Left ventricle myocardium inferior (tissue), 1 donor: Measurements from ENCODE around the gene ZNF775. TPM values are rescaled to one million over a fixed set of nuclear protein-coding genes. Genes with fewer than 3 reads are reported as not detected.

Experiments
- DNase-seq: peaks from one replicate; pipeline ENCODE4 v3.0.0-alpha.2; 2020
- H3K27ac ChIP-seq: fragments of 200-600 bp; replicated peaks from 2 replicates; pipeline ENCODE4 v1.8.0; 2021
- H3K27me3 ChIP-seq: fragments of 200-600 bp; 2 replicates; pipeline ENCODE4 v1.8.0; 2021; ENCODE audit warnings: low read depth
- H3K36me3 ChIP-seq: fragments of 200-600 bp; 2 replicates; pipeline ENCODE4 v1.8.0; 2021
- H3K4me1 ChIP-seq: fragments of 200-600 bp; 2 replicates; pipeline ENCODE4 v1.8.0; 2021
- H3K4me3 ChIP-seq: fragments of 200-600 bp; 2 replicates; pipeline ENCODE4 v1.8.0; 2021; ENCODE audit warnings: mild to moderate bottlenecking, moderate library complexity
- H3K9me3 ChIP-seq: fragments of 200-600 bp; replicated peaks from 2 replicates; pipeline ENCODE4 v1.8.0; 2021
- CTCF ChIP-seq: fragments of 200-600 bp; IDR thresholded peaks from 2 replicates; pipeline ENCODE4 v1.8.0; 2021; ENCODE audit warnings: antibody characterized with exemption, mild to moderate bottlenecking, borderline replicate concordance
- intact Hi-C: fragments of 100-400 bp; cut with micrococcal nuclease; formaldehyde crosslinking; loops from one replicate; pipeline ENCODE4 v1.11.0; 2022
- total RNA-seq: library from RNA; stranded (reverse); fragmentation: NEBNext Ultra II Directional; extraction: Animal tissue kit (Norgen Biotek cat#: 25700); gene quantifications from one replicate; pipeline ENCODE4 v1.2.1, GENCODE V29; 2021
- donor health status: DM: no; HTN: yes; CAD: no; lungs with severe emphysema.

Gene ZNF775
- total RNA-seq, 1 donor from 2014 or later, result 3.1 TPM

GRCh38 chr7:150417863-150418262, 38.7 kb downstream of the ZNF775 start:
- peaks cover 4% of the 10 kb centered on the region for H3K4me1 ChIP-seq
- H3K4me3 ChIP-seq, result no peak overlapping the region
- no peak overlapping the region for H3K27ac ChIP-seq
- no peak for TF ChIP-seq CTCF
- no peaks in the 10 kb centered on the region for H3K36me3 ChIP-seq
- H3K9me3 ChIP-seq, result no peaks in the 10 kb centered on the region
- H3K27me3 ChIP-seq, result no peaks in the 10 kb centered on the region
- intact Hi-C loops, result no loop called here
- DNase-seq, result no peak

GRCh38 chr7:150420242-150420641, 41.1 kb downstream of the ZNF775 start:
- DNase-seq, result no peak
- Histone ChIP-seq H3K27me3 (no peaks in the 10 kb centered on the region), H3K4me1 (peaks cover 4% of the 10 kb centered on the region), H3K27ac (no peak overlapping the region), H3K9me3 (no peaks in the 10 kb centered on the region), H3K4me3 (no peak overlapping the region), H3K36me3 (no peaks in the 10 kb centered on the region)
- intact Hi-C loops, result loop anchor here (5.0 kb wide), 1 partner anchor 63 kb away; no protein-coding TSS in a partner anchor
- no peak for TF ChIP-seq CTCF

- Histone ChIP-seq H3K4me3 (no peak overlapping the region), H3K4me1 (peaks cover 4% of the 10 kb centered on the region), H3K36me3 (no peaks in the 10 kb centered on the region), H3K27ac (no peak overlapping the region), H3K27me3 (no peaks in the 10 kb centered on the region), H3K9me3 (no peaks in the 10 kb centered on the region)
- DNase-seq, result peak; percentile 80
- intact Hi-C loops, result loop anchor here (5.0 kb wide), 1 partner anchor 64 kb away; no protein-coding TSS in a partner anchor
- peak; percentile 94 for TF ChIP-seq CTCF
These were observed 42.0 kb downstream of the ZNF775 start for GRCh38 chr7:150420987-150421674.

- no peak overlapping the region for H3K27ac ChIP-seq
- no peak overlapping the region for H3K4me3 ChIP-seq
- no peaks in the 10 kb centered on the region for H3K9me3 ChIP-seq
- H3K4me1 ChIP-seq, result peaks cover 4% of the 10 kb centered on the region
- intact Hi-C loops, result loop anchor here (5.0 kb wide), 1 partner anchor 65 kb away; no protein-coding TSS in a partner anchor
- H3K36me3 ChIP-seq, result no peaks in the 10 kb centered on the region
- no peak for TF ChIP-seq CTCF
- H3K27me3 ChIP-seq, result no peaks in the 10 kb centered on the region
- no peak for DNase-seq
These were observed 42.7 kb downstream of the ZNF775 start for GRCh38 chr7:150421831-150422230.

GRCh38 chr7:150425670-150426069, 46.5 kb downstream of the ZNF775 start:
- H3K27me3 ChIP-seq, result peaks cover 7% of the 10 kb centered on the region
- no peak for TF ChIP-seq CTCF
- peaks cover 10% of the 10 kb centered on the region for H3K4me1 ChIP-seq
- intact Hi-C loops, result no loop called here
- no peak overlapping the region for H3K27ac ChIP-seq
- no peak for DNase-seq
- H3K9me3 ChIP-seq, result no peaks in the 10 kb centered on the region
- H3K36me3 ChIP-seq, result no peaks in the 10 kb centered on the region
- no peak overlapping the region for H3K4me3 ChIP-seq
